Hair follicular keratinocyte (primary cell): ENCODE measurements around the gene ANAPC1. TPM values are rescaled to one million over a fixed set of nuclear protein-coding genes. Genes with fewer than 3 reads are reported as not detected.

Experiments used
- total RNA-seq: library from RNA; depleted of rRNA; stranded (reverse); fragments of >200 nt; gene quantifications from 2 replicates; pipeline ENCODE4 v1.2.3, GENCODE V29; 2015

ANAPC1 gene, protein sequence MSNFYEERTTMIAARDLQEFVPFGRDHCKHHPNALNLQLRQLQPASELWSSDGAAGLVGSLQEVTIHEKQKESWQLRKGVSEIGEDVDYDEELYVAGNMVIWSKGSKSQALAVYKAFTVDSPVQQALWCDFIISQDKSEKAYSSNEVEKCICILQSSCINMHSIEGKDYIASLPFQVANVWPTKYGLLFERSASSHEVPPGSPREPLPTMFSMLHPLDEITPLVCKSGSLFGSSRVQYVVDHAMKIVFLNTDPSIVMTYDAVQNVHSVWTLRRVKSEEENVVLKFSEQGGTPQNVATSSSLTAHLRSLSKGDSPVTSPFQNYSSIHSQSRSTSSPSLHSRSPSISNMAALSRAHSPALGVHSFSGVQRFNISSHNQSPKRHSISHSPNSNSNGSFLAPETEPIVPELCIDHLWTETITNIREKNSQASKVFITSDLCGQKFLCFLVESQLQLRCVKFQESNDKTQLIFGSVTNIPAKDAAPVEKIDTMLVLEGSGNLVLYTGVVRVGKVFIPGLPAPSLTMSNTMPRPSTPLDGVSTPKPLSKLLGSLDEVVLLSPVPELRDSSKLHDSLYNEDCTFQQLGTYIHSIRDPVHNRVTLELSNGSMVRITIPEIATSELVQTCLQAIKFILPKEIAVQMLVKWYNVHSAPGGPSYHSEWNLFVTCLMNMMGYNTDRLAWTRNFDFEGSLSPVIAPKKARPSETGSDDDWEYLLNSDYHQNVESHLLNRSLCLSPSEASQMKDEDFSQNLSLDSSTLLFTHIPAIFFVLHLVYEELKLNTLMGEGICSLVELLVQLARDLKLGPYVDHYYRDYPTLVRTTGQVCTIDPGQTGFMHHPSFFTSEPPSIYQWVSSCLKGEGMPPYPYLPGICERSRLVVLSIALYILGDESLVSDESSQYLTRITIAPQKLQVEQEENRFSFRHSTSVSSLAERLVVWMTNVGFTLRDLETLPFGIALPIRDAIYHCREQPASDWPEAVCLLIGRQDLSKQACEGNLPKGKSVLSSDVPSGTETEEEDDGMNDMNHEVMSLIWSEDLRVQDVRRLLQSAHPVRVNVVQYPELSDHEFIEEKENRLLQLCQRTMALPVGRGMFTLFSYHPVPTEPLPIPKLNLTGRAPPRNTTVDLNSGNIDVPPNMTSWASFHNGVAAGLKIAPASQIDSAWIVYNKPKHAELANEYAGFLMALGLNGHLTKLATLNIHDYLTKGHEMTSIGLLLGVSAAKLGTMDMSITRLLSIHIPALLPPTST (N-terminal part only)
- total RNA-seq, result 40.8 and 45.3 TPM in 2 replicates

DNA sequence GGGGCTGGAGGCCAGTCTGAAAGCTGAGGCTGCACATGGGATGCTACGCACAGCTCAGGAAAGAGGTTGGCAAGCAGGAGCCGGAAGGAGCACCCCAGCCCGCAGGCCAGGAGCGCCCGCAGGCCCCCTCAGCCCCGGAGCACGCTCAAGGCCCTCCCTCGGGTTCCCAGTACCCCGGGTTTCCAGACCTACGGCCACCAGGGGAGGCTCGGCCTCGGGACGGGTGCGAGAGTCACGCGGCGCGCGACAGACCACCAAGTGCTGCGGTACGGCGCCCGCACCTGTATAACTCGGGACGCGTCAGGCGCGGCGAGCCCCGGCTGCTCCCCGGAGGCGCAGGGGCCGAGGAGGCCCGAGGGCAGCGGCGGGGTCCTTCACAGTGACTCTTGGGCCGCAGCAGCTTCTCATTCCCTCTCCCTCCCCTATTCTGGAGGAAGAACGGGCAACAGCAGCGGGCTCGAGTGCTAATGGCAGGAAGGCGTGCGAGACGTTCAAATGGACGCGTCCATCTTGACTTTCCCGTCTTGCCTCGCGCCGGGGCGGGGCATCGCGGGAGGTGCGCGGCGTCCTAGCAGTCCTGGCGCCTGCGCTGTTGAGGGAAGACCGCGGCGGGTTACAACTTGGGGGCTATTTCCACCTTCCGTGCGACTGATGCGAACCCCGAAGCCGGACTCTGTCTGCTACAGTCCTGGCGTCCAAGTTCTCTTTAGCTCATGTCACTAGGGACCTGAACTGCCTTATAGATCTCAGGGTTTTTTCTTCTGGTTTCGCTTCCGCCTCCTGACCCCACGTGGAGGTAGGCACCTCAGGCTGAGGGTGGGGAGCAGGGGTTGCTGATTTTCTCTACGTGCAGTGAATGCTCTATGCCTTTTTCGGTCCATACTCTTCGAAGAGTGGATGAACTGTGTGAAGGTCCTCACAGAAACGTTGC lies at the start of gene ANAPC1:
ANAPC1 (minus strand) TSS at position 533 of the 931 bp plus-strand sequence. CDS start 3,368 bp downstream, outside the sequence.

DNA sequence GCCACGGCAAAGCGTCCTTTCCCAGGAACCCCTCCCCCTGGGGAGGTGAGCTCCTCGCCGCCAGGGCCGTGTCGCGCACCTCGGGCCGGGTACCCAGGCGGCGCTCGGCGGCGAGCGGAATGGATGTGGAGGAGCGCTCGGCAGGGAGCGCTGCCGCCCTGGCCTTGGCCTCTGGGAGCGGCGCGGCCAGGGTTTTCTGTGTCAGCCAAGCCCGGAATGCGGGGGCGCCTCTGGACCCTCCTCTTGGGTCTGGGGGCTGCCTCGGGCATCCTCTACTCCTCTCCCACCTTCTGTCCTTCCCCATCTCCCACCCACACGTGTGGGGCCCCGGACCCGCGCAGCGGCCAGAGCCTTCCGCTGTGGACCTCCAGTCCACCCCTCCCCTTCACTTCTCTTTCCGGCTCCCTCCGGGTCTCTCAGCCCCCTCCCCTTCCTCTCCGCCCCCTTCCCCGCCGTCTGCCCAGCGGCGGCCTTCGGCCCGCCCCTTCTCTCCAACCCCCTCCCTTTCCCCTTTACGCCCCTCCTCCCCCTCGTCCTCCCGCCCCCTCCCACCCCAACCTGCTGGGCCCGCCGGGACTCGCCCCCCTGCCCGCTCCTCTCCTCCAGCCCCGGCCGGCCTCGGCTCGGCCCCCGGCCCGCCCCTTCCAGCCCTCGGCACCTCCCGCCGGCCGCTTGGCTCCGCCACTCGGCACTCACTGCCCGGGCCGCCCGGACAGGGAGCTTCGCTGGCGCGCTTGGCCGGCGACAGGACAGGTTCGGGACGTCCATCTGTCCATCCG lies 14.1 kb upstream of the ANAPC1 start, which contains the start of gene MERTK:
MERTK (plus strand) TSS at position 684 of the 779 bp plus-strand sequence. CDS start 129 bp downstream, outside the sequence.

Other genes with a start within 250 kb of the ANAPC1 start
- 0.15 TPM in 1 of 2 replicates, not detected in the other for gene MERTK, start 14.4 kb upstream of the ANAPC1 start, total RNA-seq
- 15.1 and 21.6 TPM in 2 replicates for gene TMEM87B, start 171.1 kb upstream of the ANAPC1 start, total RNA-seq